ENCODE data around the gene NEUROD2. TPM values are rescaled to one million over a fixed set of nuclear protein-coding genes. Genes with fewer than 3 reads are reported as not detected.
"Not testable (repeated sequence)": the region's sequence is repeated elsewhere in the genome, so short reads cannot be mapped to it uniquely, and the experiment has no call there.

Gene NEUROD2
- total and polyA plus RNA-seq, 4 donors = 1.6 to 14.1 (median 6.7) TPM

DNA sequence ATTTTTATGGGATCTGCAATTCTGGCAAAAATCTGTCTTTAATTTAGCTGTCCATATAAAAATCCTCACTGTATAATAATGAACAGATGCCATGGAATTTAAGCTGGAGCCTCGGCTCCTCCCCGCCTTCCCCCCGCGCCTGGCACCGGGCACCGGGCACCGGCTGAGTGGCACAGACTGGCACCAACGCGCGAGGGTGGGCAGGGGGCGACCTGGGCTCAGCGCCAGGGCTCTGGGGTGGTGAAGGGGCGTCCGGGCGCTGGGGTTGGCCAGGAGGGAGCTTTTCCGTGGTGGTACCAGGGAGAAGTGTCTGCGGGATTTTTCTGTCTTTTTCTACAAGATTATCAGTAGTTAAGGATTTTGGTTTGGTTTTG is 9.1 kb downstream of the NEUROD2 start:
- under 1% methylated on average over 15 of the region's 17 CpGs for WGBS (ENCODE audit: insufficient coverage)
- no peak overlapping the region for H3K27ac ChIP-seq (ENCODE audit: low read depth, low read length)
- H3K36me3 ChIP-seq (ENCODE audit: control insufficient read depth, insufficient read depth, low read length) = no peaks in the 10 kb centered on the region
- H3K27me3 ChIP-seq (ENCODE audit: control insufficient read depth, insufficient read depth, low read length) = peaks cover 92% of the 10 kb centered on the region
- peak in 2 of 6 donors; percentile 39 to 87 for DNase-seq (ENCODE audit: low read depth in 4 of 6, low spot score in 6 of 6)
- no peak overlapping the region for H3K4me3 ChIP-seq (ENCODE audit: low read depth, low read length)
- no peaks in the 10 kb centered on the region for H3K9me3 ChIP-seq (ENCODE audit: control insufficient read depth, insufficient read depth, low read length)
- H3K4me1 ChIP-seq (ENCODE audit: control insufficient read depth, insufficient read depth, low read length) = peaks cover 43% of the 10 kb centered on the region

DNA sequence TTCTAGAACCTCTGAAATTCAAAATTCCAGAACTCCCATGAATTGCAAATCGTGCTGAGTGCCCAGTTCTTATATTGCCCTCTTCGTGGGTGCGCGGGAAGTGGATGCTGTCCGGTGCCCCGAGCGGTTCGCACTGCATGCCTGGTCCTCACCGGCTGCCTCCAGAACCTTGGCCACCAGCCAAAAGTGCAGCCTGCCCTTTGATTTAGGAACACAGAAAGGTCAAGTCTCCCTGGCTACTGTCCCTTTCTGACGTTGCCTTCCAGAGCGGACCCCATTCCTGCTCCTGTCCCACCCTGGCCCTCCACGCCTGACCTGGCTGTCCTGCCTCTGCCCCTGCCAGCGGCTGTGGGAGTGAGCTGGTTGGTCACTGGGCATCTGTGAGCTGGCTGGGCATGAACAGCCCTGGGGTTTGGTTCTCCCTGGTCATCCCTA is 9.7 kb downstream of the NEUROD2 start:
- 3% methylated on average over 13 of the region's 13 CpGs for WGBS (ENCODE audit: insufficient coverage)
- H3K4me3 ChIP-seq (ENCODE audit: low read depth, low read length) = no peak overlapping the region
- no peaks in the 10 kb centered on the region for H3K9me3 ChIP-seq (ENCODE audit: control insufficient read depth, insufficient read depth, low read length)
- H3K27ac ChIP-seq (ENCODE audit: low read depth, low read length) = no peak overlapping the region
- no peaks in the 10 kb centered on the region for H3K36me3 ChIP-seq (ENCODE audit: control insufficient read depth, insufficient read depth, low read length)
- peak in 1 of 6 donors; percentile 16 for DNase-seq (ENCODE audit: low read depth in 4 of 6, low spot score in 6 of 6)
- H3K4me1 ChIP-seq (ENCODE audit: control insufficient read depth, insufficient read depth, low read length) = peaks cover 43% of the 10 kb centered on the region
- H3K27me3 ChIP-seq (ENCODE audit: control insufficient read depth, insufficient read depth, low read length) = peaks cover 92% of the 10 kb centered on the region

DNA sequence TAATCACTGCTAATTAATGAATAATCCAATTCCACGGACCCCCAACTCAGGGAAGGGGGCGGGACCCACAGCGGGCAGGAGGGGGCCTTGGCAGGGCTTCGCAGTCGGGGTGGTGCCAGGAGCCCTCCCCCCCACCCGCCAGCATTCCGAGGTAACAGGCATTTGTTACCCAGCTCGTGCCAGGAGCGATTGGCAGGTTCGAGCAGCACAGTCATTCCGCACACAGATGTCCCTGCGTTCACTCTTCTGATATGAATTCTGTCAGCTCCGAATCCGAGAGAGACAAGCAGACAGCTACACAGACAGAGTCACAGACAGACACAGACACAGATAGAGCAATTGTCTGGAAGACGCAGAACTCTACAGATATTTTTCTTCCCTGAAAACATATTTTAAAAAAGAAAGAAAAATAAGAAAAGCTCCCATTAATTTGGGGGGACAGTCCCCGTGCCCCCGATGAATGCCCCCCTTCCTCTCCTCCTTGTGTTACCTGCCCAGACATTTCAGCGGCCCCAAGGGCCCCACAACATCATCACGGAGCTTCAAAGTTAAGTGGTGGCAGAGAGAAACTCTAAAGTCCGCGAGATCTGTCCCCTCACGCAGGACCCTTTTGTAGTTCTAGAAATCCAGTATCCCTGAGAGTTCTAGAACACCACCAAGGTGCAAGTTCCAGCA is 10.2 kb downstream of the NEUROD2 start:
- H3K27me3 ChIP-seq (ENCODE audit: control insufficient read depth, insufficient read depth, low read length) = peaks cover 88% of the 10 kb centered on the region
- no peaks in the 10 kb centered on the region for H3K36me3 ChIP-seq (ENCODE audit: control insufficient read depth, insufficient read depth, low read length)
- H3K27ac ChIP-seq (ENCODE audit: low read depth, low read length) = no peak overlapping the region
- no peak overlapping the region for H3K4me3 ChIP-seq (ENCODE audit: low read depth, low read length)
- 7% methylated on average over 18 of the region's 22 CpGs for WGBS (ENCODE audit: insufficient coverage)
- no peaks in the 10 kb centered on the region for H3K9me3 ChIP-seq (ENCODE audit: control insufficient read depth, insufficient read depth, low read length)
- peaks cover 43% of the 10 kb centered on the region for H3K4me1 ChIP-seq (ENCODE audit: control insufficient read depth, insufficient read depth, low read length)
- peak in 2 of 6 donors; percentile 73 to 92 for DNase-seq (ENCODE audit: low read depth in 4 of 6, low spot score in 6 of 6)

DNA sequence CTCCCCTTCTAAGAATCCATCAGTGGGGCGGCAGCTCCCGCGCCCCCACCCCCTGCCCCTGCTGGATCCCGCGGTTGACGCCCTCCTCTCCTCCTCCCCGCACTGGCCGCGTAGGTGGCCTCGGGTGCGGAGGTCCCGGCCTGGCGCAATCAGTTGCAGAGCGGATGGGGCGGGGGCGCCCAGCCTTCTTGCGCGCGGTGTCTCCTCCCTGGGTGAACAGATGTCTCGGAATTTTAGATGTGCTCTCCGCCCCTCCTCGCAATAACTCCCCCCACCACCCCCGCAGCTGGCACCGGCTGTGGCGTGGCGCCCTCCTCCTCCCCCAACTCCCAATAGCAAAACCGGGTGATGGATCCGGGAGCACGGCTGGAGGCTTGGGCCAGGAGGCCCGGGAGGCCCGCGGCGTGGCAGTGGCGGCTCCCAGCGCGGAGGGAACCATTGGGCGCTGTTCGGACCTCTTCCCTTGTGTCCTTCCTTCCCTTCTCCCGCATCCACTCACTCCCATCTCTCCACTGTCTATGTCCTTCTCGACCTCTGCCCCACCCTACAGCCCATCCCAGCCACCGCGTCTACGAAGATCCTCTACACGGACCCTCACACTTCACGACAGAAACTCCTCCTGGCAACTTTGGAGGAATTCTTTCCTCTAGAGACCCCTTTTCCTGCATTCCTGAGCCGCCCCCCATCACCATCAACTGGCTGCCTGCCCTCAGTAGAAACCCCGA is 11.0 kb downstream of the NEUROD2 start:
- no peak overlapping the region for H3K4me3 ChIP-seq (ENCODE audit: low read depth, low read length)
- peaks cover 46% of the 10 kb centered on the region for H3K4me1 ChIP-seq (ENCODE audit: control insufficient read depth, insufficient read depth, low read length)
- no peaks in the 10 kb centered on the region for H3K9me3 ChIP-seq (ENCODE audit: control insufficient read depth, insufficient read depth, low read length)
- no peaks in the 10 kb centered on the region for H3K36me3 ChIP-seq (ENCODE audit: control insufficient read depth, insufficient read depth, low read length)
- no peak overlapping the region for H3K27ac ChIP-seq (ENCODE audit: low read depth, low read length)
- WGBS (ENCODE audit: insufficient coverage) = 2% methylated on average over 43 of the region's 47 CpGs
- peaks cover 83% of the 10 kb centered on the region for H3K27me3 ChIP-seq (ENCODE audit: control insufficient read depth, insufficient read depth, low read length)
- peak in 2 of 6 donors; percentile 49 to 54 for DNase-seq (ENCODE audit: low read depth in 4 of 6, low spot score in 6 of 6)

DNA sequence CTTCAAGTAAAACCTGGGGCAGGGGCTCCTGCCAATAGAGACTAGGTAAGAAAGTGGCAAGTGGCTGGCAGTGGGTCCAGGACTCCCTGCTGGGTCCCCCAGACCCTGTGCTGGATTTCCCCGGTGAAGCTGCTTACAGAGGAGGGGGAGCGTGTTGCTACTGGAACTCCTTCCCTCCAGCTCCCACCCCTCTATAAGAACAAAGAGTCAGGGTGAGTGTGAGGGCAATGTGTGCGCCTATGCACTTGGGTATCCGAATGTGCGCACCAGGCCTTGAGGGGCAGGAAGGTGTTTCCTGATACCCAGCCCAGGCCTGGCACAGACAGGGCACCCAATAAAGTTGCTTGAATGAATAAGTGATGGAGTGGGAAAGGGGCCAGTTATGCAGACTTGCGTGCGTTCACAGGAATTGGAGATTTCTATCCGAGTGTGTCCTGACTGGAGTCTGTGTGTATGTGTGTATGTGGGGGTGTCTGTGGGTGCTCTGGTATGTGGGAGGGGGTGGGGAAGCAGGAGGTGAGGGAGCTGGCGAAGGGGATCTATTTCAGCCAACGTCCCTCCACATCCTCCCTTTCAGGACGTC is 11.7 kb downstream of the NEUROD2 start:
- Histone ChIP-seq H3K36me3 (ENCODE audit: control insufficient read depth, insufficient read depth, low read length) (no peaks in the 10 kb centered on the region), H3K27me3 (ENCODE audit: control insufficient read depth, insufficient read depth, low read length) (peaks cover 80% of the 10 kb centered on the region), H3K27ac (ENCODE audit: low read depth, low read length) (no peak overlapping the region), H3K9me3 (ENCODE audit: control insufficient read depth, insufficient read depth, low read length) (no peaks in the 10 kb centered on the region), H3K4me3 (ENCODE audit: low read depth, low read length) (no peak overlapping the region), H3K4me1 (ENCODE audit: control insufficient read depth, insufficient read depth, low read length) (peaks cover 40% of the 10 kb centered on the region)
- DNase-seq (ENCODE audit: low read depth in 4 of 6, low spot score in 6 of 6) = peak in 1 of 6 donors; percentile 83
- WGBS (ENCODE audit: insufficient coverage) = 24% methylated on average over 7 of the region's 11 CpGs

DNA sequence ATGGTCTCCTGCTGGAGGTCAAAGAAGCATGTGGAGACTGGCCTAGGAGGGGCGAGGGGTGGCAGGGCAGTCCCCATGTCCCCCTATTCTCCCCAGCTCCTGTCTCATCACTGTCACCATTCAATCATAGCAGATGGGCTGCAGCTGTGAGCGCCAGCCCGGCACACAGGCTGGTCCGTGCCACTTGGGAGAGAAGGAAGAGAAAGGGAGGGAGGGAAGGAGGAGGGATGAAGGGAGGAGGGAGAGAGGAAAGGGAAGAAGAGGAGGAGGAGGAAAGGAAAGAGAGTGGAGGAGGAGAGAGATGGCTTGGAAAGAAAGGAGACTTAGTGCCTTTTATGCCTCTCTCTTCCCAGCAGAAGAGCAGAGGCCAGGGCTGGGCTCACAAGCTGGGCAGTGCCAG is 12.4 kb downstream of the NEUROD2 start:
- no peaks in the 10 kb centered on the region for H3K36me3 ChIP-seq (ENCODE audit: control insufficient read depth, insufficient read depth, low read length)
- H3K9me3 ChIP-seq (ENCODE audit: control insufficient read depth, insufficient read depth, low read length) = no peaks in the 10 kb centered on the region
- H3K4me3 ChIP-seq (ENCODE audit: low read depth, low read length) = no peak overlapping the region
- peaks cover 73% of the 10 kb centered on the region for H3K27me3 ChIP-seq (ENCODE audit: control insufficient read depth, insufficient read depth, low read length)
- no peak overlapping the region for H3K27ac ChIP-seq (ENCODE audit: low read depth, low read length)
- peak in 2 of 6 donors; percentile 49 to 88 for DNase-seq (ENCODE audit: low read depth in 4 of 6, low spot score in 6 of 6)
- WGBS (ENCODE audit: insufficient coverage) = 0% methylated on average over 2 of the region's 4 CpGs
- H3K4me1 ChIP-seq (ENCODE audit: control insufficient read depth, insufficient read depth, low read length) = peaks cover 40% of the 10 kb centered on the region

DNA sequence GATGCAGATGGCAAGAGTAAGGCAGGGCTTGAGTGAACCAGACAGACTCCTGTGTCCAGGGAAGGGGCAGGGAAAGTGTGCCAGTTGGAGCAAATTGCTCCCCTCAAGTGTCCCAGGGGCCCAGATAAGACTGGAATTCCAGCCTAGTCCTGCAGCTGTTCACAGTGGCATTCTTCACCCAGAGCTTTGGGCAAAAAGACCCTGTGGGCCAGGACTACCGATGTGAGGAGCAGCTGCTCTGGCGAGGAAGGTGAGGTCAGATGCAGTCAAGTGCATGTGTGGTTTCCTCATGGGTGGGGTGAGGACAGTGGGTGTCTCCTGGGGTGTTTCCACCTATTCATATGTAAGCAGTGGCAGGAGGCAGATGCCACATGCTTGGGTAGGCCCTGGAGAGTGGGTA is 14.3 kb downstream of the NEUROD2 start:
- H3K27ac ChIP-seq (ENCODE audit: low read depth, low read length) = no peak overlapping the region
- peaks cover 22% of the 10 kb centered on the region for H3K4me1 ChIP-seq (ENCODE audit: control insufficient read depth, insufficient read depth, low read length)
- H3K36me3 ChIP-seq (ENCODE audit: control insufficient read depth, insufficient read depth, low read length) = no peaks in the 10 kb centered on the region
- no peaks in the 10 kb centered on the region for H3K9me3 ChIP-seq (ENCODE audit: control insufficient read depth, insufficient read depth, low read length)
- no peak for DNase-seq (ENCODE audit: low read depth in 4 of 6, low spot score in 6 of 6)
- no peak overlapping the region for H3K4me3 ChIP-seq (ENCODE audit: low read depth, low read length)
- 75% methylated on average over 2 of the region's 2 CpGs for WGBS (ENCODE audit: insufficient coverage)
- H3K27me3 ChIP-seq (ENCODE audit: control insufficient read depth, insufficient read depth, low read length) = peaks cover 54% of the 10 kb centered on the region

DNA sequence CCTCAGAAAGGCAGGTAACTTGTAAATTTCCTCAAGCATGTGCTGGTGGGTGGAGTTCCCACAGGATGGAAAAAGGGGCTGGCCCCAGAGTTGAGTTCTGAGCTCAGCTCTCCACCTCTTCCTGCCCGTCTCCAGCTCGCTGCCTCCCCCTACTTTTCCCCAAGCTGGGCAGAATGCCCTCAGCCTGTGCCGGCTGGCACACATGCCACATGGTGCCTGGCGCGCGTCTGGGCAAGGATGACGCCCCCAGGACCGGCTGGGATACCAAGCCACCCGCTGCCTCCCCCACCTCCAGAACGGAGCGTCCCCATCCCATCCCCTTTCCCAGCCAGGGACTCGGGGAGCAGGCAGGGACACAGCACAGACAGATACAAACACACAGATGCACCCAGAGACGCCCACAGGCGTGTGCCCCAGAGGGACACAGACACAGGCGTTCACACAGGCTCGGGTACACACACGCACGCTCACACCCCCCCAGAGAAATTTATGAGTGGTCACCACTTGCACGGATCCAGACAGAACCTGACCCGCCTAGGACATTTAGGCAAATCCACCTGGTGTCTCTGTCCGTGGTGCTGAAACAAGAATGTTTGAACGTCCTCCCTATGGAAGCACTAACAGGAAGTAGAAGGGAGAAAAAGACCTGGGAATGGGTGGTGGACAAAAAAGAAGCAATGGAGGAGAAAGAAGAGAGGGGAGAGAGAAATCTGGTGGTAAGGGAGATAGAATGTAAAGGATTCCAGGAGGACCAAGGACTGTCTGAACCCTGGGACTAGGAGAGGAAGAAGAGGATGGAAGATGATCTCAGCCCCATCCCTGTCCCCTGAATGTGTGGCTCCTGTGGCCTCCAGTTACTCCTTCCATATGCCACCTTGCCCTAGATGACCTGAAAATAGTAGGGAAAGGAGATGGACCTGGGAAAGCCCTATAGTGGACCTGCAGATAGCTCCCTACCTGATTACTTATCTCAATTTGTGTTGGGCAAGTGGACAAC is 15.5 kb downstream of the NEUROD2 start:
- Histone ChIP-seq H3K9me3 (ENCODE audit: control insufficient read depth, insufficient read depth, low read length) (no peaks in the 10 kb centered on the region), H3K36me3 (ENCODE audit: control insufficient read depth, insufficient read depth, low read length) (no peaks in the 10 kb centered on the region), H3K27ac (ENCODE audit: low read depth, low read length) (no peak overlapping the region), H3K4me3 (ENCODE audit: low read depth, low read length) (no peak overlapping the region), H3K27me3 (ENCODE audit: control insufficient read depth, insufficient read depth, low read length) (peaks cover 43% of the 10 kb centered on the region), H3K4me1 (ENCODE audit: control insufficient read depth, insufficient read depth, low read length) (peaks cover 14% of the 10 kb centered on the region)
- DNase-seq (ENCODE audit: low read depth in 4 of 6, low spot score in 6 of 6) = peak in 2 of 6 donors; percentile 45 to 94
- 7% methylated on average over 20 of the region's 22 CpGs for WGBS (ENCODE audit: insufficient coverage)

DNA sequence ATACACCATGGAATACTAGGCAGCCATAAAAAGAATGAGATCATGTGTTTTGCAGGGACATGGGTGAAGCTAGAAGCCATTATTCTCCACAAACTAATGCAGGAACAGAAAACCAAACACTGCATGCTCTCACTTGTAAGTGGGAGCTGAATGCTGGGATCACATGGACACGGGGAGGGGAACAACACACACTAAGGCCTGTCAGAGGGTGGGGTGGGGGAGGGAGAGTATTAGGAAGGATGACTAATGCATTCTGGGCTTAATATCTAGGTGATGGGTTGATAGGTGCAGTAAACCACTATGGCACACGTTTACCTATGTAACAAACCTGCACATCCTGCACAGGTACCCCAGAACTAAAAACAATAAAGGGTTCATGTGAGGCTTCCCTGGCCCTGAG is 17.5 kb downstream of the NEUROD2 start:
- not testable (repeated sequence) for H3K36me3 ChIP-seq (ENCODE audit: control insufficient read depth, insufficient read depth, low read length); DNase-seq (ENCODE audit: low read depth in 4 of 6, low spot score in 6 of 6); H3K4me3 ChIP-seq (ENCODE audit: low read depth, low read length); H3K27ac ChIP-seq (ENCODE audit: low read depth, low read length); H3K9me3 ChIP-seq (ENCODE audit: control insufficient read depth, insufficient read depth, low read length); H3K4me1 ChIP-seq (ENCODE audit: control insufficient read depth, insufficient read depth, low read length)
- WGBS (ENCODE audit: insufficient coverage) = no CpG with 5 or more reads among the region's 2 CpGs
- peaks cover 22% of the 10 kb centered on the region for H3K27me3 ChIP-seq (ENCODE audit: control insufficient read depth, insufficient read depth, low read length)

Measured in spinal cord (tissue), 10 donors.